ENCODE measurements around the gene SIK2. TPM values are rescaled to one million over a fixed set of nuclear protein-coding genes. Genes with fewer than 3 reads are reported as not detected.
A peak's percentile ranks its signal among the peaks of the same experiment; 100 is the strongest.

SIK2 gene
- total and polyA plus RNA-seq, 9 of the 15 experiments (the other 6 are each of a cell fraction or from before 2014, with no cell fraction given) = 0.74 to 11.6 (median 3.8) TPM

GRCh38 chr11:111604392-111605009 is 2.3 kb downstream of the SIK2 start (continued):
- TF ChIP-seq ZNF592 (IDR thresholded peaks at IDR 0.05) (0 out of 2 replicates have a peak, but pooled peaks have one; percentile 25), POLR2H (tag; IDR thresholded peaks at IDR 0.05; ENCODE audit: low read depth) (peak; percentile 14; the same call in 1 of the 2 replicates), DACH1 (IDR thresholded peaks at IDR 0.05; ENCODE audit: partially characterized antibody) (peak; percentile 79), ARID3A (IDR thresholded peaks at IDR 0.05; ENCODE audit: borderline replicate concordance, low read depth, low read length) (peak; percentile 71; the same call in 1 of the 2 replicates), FOXK2 (conservative IDR thresholded peaks at IDR 0.05 in 1 of 2, IDR thresholded peaks at IDR 0.05 in 1 of 2; ENCODE audit: low read depth in 2 of 2) (0 out of 4 replicates have a peak, but pooled peaks of 1 of the 2 experiments have one; percentile 12), BRD9 (IDR thresholded peaks at IDR 0.05; ENCODE audit: low read depth, partially characterized antibody) (peak; percentile 20), RAD21 (CRISPR knock-in tag; conservative IDR thresholded peaks at IDR 0.05 in 1 of 2, IDR thresholded peaks at IDR 0.05 in 1 of 2) (peak; percentile 41 to 57), ZNF324 (CRISPR knock-in tag; IDR thresholded peaks at IDR 0.05) (no peak), MYBL2 (IDR thresholded peaks at IDR 0.05; ENCODE audit: low read depth) (peak; percentile 87), MYBL2 (CRISPR knock-in tag; IDR thresholded peaks at IDR 0.05; ENCODE audit: borderline replicate concordance) (no peak), CUX1 (CRISPR knock-in tag; IDR thresholded peaks at IDR 0.05) (peak; percentile 81; the same call in 1 of the 2 replicates)
- TF ChIP-seq, protein P1, sequence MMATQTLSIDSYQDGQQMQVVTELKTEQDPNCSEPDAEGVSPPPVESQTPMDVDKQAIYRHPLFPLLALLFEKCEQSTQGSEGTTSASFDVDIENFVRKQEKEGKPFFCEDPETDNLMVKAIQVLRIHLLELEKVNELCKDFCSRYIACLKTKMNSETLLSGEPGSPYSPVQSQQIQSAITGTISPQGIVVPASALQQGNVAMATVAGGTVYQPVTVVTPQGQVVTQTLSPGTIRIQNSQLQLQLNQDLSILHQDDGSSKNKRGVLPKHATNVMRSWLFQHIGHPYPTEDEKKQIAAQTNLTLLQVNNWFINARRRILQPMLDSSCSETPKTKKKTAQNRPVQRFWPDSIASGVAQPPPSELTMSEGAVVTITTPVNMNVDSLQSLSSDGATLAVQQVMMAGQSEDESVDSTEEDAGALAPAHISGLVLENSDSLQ (IDR thresholded peaks at IDR 0.05) = peak; percentile 97
